Neural crest cell (in vitro differentiated cells): Measurements from ENCODE around the gene FRAS1. TPM values are rescaled to one million over a fixed set of nuclear protein-coding genes. Genes with fewer than 3 reads are reported as not detected.

Experiments
- DNase-seq: peaks from one replicate; pipeline ENCODE4 v3.0.0; 2021; ENCODE audit warnings: low read depth, mixed read lengths, low spot score
- H3K27ac Mint-ChIP-seq: one replicate; pipeline ENCODE4 v1.8.0; 2021; ENCODE audit warnings: mild to moderate bottlenecking, mixed read lengths; ENCODE audit not compliant: unreplicated experiment
- H3K27me3 Mint-ChIP-seq: 2 replicates; pipeline ENCODE4 v1.8.0; 2021; ENCODE audit warnings: low read depth, mild to moderate bottlenecking, mixed read lengths
- H3K36me3 Mint-ChIP-seq: 2 replicates; pipeline ENCODE4 v1.8.0; 2021; ENCODE audit warnings: low read depth, mild to moderate bottlenecking, mixed read lengths
- H3K4me1 Mint-ChIP-seq: 2 replicates; pipeline ENCODE4 v1.8.0; 2021; ENCODE audit warnings: mixed read lengths
- H3K4me3 Mint-ChIP-seq: one replicate; pipeline ENCODE4 v1.8.0; 2021; ENCODE audit warnings: mild to moderate bottlenecking, mixed read lengths
- H3K9me3 Mint-ChIP-seq: 2 replicates; pipeline ENCODE4 v1.8.0; 2021; ENCODE audit warnings: mixed read lengths
- total RNA-seq: library from RNA; stranded (reverse); gene quantifications from 2 replicates; pipeline ENCODE4 v1.2.1, GENCODE V29; 2021
- TF ChIP-seq, protein P1 (sequence below): fragments of 200-600 bp; sonication (generic); conservative IDR thresholded peaks from 2 replicates; pipeline ENCODE4 v1.5.0; 2021; ENCODE audit warnings: antibody characterized with exemption, mild to moderate bottlenecking

FRAS1 gene
- total RNA-seq, 1 donor from 2014 or later, result 8.4 TPM

DNA sequence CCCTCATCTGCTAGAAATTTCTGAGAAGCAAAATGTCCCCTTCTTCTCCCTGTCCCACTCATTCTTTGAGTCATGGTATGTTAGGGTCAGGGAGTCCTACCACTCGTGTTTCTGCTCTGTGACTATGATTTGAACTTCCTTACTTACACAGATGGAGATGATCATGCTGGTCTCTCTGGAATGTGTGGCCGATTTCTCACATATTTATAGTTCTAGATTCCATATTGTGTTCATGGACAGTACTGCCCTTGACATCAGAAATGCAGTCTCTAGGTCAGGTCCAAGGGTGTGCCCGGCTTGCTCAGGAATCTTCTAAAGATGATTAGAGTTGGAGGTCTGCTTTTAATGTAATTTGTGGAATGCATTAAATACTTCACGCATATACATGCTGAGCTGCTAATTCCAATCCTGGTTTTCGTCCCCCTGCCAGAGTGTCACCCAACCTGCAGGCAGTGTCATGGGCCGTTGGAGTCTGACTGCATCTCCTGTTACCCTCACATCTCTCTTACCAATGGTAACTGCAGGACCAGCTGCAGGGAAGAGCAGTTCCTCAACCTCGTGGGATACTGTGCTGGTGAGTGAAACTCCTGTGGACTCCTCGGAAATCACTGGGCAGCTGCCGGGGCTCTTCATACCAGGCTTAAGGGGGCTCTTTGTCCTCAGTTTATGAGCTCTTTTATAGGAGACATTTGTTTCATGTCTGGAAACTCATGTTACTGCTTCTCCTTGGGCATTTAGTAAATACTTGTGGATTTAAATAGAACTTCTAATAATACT lies 280.3 kb downstream of the FRAS1 start:
- DNase-seq, result no peak
- Mint-ChIP-seq H3K27me3 (no peaks in the 10 kb centered on the region), H3K36me3 (no peaks in the 10 kb centered on the region), H3K9me3 (peaks cover 3% of the 10 kb centered on the region), H3K27ac (no peak overlapping the region), H3K4me3 (no peak overlapping the region), H3K4me1 (peaks cover 1% of the 10 kb centered on the region)
- TF ChIP-seq, protein P1, sequence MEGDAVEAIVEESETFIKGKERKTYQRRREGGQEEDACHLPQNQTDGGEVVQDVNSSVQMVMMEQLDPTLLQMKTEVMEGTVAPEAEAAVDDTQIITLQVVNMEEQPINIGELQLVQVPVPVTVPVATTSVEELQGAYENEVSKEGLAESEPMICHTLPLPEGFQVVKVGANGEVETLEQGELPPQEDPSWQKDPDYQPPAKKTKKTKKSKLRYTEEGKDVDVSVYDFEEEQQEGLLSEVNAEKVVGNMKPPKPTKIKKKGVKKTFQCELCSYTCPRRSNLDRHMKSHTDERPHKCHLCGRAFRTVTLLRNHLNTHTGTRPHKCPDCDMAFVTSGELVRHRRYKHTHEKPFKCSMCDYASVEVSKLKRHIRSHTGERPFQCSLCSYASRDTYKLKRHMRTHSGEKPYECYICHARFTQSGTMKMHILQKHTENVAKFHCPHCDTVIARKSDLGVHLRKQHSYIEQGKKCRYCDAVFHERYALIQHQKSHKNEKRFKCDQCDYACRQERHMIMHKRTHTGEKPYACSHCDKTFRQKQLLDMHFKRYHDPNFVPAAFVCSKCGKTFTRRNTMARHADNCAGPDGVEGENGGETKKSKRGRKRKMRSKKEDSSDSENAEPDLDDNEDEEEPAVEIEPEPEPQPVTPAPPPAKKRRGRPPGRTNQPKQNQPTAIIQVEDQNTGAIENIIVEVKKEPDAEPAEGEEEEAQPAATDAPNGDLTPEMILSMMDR, result no peak

DNA sequence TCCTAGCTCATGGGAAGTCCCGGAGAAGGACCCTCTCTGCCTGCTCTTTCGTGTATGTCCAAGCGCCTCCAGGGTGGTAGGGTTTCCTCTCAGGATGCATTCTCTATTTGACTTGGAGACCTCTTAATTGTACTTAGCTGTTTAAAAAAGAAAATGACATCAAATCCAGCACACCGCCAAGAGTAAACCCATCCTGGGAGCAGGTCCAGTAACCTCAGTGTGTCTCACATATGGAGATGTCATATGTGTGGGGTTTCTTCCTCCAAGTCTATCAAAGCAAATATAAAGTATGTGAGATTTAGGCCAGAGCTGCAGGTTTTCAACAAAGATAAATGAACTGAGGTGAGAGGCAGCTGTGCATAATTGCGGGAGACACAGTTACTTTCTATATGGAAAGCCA lies 285.0 kb downstream of the FRAS1 start:
- H3K27me3 Mint-ChIP-seq, result no peaks in the 10 kb centered on the region
- H3K9me3 Mint-ChIP-seq, result peaks cover 3% of the 10 kb centered on the region
- DNase-seq, result no peak
- TF ChIP-seq, protein P1, result no peak
- no peak overlapping the region for H3K27ac Mint-ChIP-seq
- no peak overlapping the region for H3K4me3 Mint-ChIP-seq
- no peaks in the 10 kb centered on the region for H3K4me1 Mint-ChIP-seq
- H3K36me3 Mint-ChIP-seq, result no peaks in the 10 kb centered on the region

DNA sequence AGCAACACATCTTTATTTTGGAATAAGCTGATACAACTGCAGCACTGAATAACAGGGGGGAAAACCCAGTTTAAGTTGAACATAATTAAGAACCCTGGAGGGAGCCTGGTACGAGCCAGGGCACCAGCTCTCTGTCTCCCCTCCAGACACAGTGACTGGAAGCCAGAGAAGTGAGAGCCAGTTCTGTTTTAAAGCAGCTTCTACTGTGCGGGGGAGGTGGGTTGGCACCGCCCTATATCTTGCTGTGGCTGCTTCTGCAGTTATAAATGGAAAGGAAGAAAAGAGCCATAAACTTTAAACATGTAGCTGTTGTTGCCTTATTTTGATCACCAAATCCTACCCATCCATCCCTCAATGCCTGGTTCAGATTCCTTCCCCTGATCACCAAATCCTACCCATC lies 286.6 kb downstream of the FRAS1 start:
- H3K4me3 Mint-ChIP-seq, result no peak overlapping the region
- H3K36me3 Mint-ChIP-seq, result no peaks in the 10 kb centered on the region
- H3K4me1 Mint-ChIP-seq, result no peaks in the 10 kb centered on the region
- no peak overlapping the region for H3K27ac Mint-ChIP-seq
- no peak for DNase-seq
- H3K9me3 Mint-ChIP-seq, result peaks cover 3% of the 10 kb centered on the region
- no peaks in the 10 kb centered on the region for H3K27me3 Mint-ChIP-seq
- TF ChIP-seq, protein P1, result no peak

DNA sequence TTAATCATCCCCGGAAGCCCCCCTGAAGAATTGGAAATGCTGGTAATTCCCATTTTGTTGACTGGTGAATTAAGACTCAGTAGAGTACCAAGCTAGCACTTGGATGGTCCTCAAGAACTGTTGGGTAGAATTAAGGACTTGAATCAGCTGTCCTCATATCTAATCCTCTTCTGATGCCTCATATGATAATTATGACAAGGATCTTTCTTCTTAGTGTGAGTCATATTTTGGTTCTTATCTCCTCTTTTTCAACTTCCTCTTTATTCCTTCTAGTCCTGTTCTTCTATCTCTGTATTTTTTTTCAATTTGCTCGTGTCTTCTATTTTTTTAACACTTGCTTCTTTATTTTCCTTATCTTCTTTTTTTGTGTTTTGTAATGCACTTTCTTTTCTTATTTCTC lies 288.1 kb downstream of the FRAS1 start:
- Mint-ChIP-seq H3K27ac (no peak overlapping the region), H3K9me3 (no peaks in the 10 kb centered on the region), H3K4me1 (no peaks in the 10 kb centered on the region), H3K36me3 (no peaks in the 10 kb centered on the region), H3K27me3 (no peaks in the 10 kb centered on the region), H3K4me3 (no peak overlapping the region)
- TF ChIP-seq, protein P1, result no peak
- no peak for DNase-seq

DNA sequence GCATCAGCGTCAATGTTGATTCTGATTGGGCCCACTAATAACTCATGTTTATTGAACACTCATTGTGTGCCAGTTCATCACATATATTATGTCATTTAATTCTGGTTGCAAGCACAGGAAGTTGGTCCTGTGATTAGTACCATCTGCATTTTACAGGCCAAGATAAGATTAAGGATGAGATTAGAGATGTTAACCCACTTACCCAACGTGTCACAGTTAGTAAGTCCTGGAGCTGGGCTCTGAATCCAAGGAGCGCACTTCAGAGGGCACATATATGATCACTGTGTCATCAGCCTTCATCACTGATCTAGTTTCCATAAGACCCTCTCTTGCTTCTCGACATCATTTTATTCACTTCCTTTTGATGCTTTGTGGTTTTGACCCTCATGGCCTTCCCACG lies 289.1 kb downstream of the FRAS1 start:
- Mint-ChIP-seq H3K27me3 (no peaks in the 10 kb centered on the region), H3K36me3 (no peaks in the 10 kb centered on the region), H3K4me3 (no peak overlapping the region), H3K27ac (no peak overlapping the region), H3K4me1 (no peaks in the 10 kb centered on the region), H3K9me3 (no peaks in the 10 kb centered on the region)
- TF ChIP-seq, protein P1, result no peak
- no peak for DNase-seq
